ENCODE data around the gene CUEDC1. TPM values are rescaled to one million over a fixed set of nuclear protein-coding genes. Genes with fewer than 3 reads are reported as not detected.

CUEDC1 gene
- polyA plus RNA-seq, 1 donor, result 48.8 TPM

DNA sequence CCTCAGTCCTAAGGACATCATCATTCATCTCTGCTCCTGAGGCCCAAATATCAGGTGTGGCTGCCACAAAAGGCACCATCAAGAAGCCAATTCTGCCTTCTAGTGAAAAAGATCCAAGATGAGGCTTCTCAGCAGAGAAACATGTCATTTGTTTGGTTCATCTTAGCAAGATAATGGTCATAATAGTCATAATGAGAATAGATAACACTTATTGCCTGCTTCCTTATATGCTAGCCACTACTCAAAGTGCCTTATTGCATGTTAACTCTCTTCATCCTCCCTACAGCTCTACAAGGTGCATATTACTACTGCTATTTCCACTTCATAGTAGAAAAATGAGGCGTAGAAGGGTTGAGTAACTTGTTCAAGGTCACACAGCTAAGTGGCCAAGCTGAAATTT lies 60.4 kb downstream of the CUEDC1 start:
- no peak for DNase-seq (ENCODE audit: low read depth)

DNA sequence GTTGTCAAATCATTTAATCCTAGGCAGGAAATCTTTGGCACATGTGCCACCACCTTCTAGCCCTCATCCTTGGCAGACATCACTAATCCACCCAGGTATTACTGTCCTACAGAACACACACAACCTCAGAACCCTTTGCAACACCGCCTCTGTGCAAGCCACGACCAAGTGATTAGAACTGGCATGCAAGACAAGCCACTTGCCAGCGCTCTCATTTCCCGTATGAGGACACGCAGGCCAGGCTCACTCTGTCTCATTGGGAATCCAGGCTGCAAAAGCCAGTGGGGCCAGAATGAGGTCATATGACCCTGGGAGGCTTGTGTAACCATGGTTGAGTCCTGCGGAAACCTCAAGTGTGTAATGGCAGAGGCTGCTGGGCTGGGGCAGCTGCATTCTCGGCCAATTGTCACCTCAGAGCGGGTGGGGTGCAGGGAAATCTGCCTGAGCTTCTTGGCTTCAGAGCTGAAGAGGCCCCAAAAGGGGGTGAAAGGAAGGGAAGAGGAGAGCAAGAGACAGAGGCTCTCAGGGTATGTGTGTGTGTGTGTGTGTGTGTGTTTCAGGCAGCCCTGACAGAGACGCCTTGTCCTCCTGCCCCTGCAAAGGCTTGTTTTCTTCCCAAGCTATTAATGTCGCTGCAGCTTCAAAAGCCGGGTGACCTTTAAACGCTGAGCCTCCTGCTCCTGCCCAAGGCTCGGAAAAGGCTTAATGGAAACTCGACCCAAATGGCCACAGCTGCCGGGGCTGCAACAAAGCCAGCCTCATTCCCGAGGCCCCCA lies 62.2 kb downstream of the CUEDC1 start:
- peak; percentile 81 for DNase-seq (ENCODE audit: low read depth)

DNA sequence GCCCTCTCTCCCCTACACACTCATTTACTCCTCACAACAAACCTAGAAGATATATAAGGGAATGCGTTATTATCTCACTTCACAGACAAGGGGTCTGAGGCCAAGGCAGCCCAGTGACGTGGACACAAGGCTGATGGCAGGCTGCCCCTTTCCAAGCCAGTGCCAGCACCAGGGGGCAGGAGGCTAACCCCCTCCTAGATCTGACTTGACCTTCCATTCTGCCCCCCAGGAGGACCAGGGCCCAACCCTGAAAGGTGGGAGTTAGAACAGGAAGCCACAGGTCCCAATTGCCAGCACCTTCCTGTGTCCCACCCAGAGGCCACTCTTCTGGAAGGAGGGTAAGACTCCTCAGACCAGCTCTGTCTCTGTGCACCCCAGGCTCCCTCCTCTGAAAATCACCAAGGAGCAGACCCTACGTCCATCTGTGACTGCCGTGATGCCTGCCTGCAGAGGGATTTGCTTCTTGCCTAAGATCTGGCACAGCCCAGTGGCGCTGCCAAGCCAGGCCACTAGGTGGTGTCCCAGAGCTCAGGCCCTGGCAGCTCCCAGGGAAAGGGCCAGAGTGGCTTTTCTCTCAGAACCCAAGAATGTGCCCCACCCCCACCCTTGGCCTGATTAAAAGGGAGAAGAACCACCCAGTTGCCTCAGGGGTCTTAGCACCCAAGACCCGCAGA lies 62.9 kb downstream of the CUEDC1 start:
- DNase-seq (ENCODE audit: low read depth), result no peak

DNA sequence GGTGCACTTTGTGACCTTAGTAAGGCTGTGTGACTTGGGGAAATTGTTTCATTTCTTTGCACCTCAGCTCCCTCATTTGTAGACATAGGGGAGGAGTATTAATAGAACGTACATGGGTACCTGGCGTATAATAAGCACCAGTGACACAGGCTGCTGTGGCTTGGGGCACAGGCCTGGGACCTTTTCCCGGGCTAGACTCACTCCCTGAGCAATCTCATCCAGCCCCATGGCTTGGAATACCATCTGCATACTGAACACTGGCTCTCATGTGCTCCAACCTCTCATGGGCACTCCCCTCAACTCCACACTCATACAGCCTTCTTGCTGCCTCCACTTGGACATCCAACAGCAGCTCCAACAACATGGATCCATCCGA lies 64.4 kb downstream of the CUEDC1 start:
- DNase-seq (ENCODE audit: low read depth), result no peak

DNA sequence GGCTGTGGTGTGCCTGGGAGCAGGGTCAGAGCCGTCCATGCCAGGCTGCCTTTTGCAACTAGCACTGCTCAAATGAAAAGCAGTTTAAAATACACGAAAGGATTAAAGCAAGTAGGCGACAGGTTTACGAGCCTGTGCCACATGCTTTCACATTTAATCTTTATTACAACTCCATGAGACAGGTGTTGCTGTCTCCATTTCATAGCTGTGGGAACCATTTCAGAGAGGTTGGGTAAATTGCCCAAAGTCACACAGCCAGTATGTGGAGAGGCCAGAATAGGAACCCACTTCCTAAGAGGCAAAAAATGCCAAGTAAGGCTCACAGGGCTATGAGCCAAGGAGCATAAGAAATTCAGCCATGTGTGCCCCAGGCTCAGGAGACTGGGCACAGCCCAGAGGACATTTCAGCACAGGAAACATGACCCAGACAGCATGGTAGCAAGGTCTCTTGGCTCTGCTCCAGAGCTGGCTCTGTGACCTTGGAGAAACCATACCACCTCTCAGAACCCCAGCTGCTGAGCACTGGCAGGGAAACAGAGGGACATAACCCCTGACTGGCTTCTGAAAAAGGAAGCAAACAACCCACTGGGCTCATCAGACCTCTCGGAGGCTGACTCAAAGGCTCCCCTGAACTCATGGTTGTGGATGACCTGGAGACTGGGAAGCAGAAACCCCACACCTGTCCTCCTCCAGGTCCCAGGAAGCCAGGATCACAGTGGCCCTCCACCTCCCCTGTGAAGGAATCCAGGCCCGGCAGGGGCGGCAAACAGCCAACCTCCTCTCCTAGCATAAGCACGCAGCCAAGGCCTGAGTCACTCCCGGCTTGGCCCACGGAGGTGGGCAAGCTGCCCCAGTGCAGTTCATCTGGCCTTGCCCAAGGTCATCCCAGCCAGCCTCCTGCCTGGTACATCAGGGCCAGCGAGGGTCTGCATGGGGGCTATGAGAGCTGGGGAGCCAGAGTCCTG lies 65.0 kb downstream of the CUEDC1 start:
- no peak for DNase-seq (ENCODE audit: low read depth)

DNA sequence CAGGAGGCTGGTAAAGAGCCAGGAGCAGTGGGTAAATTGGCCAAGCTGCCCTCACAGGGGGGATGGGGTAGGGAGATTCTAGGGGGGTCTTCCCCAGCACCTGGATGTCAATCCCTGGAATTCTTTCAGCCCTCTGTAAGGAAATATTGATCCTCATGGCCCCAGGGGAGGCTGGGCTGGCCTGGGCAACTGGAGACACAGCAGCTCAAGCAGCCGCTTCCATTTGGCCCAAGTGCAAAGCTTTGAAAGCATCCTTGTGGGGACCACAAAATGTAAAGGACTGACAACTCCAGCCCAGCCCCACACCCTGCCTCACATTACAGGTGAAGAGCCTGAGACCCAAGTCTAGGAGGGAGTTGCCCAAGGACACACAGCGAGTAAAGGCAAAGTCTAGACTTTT lies 66.0 kb downstream of the CUEDC1 start:
- DNase-seq (ENCODE audit: low read depth), result no peak

DNA sequence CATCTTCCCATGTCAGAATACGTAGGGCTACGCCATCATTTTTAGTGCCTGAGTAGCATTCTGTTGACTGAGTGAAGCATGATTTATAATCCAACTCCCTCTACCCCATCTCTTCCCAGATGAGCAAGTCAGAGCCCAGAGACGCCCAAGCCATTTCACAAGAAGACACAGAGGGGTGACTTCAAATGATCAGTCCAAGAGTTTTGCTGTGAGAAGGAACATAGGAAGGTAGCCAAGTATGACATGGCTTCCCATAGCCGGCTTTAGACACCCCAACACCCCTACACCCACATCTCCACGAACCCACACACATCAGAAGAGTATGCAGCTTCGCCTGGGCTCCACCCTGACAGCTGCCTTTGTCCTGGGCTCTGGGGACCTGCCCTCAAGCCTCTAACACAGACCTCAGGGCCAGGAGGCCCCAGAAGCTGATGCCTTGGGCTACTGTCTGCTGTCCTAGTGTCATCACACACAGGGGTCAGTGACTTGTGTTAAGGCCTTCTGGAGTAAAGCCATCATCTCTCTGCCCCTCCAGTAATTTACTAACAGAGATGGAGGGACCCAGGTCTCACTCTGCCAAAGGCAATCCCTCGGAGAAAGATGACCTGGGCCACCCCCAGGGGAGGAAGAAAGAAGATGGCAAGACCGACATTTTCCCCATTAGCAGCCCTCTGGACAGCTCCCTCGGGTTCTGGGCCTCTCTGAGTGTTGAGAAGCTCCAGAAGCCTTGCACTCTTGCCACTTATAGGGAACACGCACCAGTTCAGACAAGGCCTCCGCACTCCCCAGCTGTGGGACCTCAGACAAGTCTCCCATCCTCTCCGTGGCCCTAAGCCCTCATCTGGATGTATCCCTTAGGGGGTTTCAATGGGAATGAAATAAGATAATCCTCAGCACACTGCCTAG lies 66.6 kb downstream of the CUEDC1 start:
- no peak for DNase-seq (ENCODE audit: low read depth)

DNA sequence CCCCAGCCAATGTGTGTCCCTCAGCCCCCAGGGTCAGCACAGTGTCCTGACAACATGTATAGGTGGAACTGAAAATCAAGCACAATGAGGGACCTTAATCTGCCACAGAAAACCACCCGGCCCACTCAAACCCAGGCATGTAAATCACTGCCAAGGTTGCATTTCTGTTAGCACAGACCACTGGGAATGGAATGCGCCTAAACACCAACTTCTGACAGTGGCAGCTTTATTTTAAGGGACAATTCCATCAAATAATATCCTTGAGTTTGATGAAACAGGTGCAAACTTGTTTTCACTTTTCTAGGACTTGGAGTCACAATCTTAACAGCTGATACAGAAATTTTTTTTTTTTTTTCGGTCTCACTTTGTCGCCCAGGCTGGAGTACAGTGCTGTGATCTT lies 68.1 kb downstream of the CUEDC1 start:
- DNase-seq (ENCODE audit: low read depth), result no peak

DNA sequence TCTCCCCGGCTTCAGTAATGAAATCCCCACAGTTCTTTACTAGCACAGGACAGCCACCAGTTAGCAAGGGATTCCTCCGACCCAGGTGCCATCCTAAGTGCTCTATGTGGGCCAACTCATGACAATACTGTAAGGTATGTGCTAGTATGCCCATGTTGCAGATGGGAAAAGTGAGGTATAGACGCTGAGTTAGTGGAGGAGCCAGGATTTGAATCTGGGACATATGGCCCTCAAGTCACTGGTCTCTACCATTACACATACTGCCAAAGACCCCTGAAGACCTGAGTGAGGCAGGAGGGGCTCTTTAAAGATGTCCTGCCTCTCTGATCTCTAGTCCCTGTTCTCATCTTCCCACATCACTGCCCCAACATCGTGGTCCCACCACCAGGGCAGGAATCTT lies 69.2 kb downstream of the CUEDC1 start:
- DNase-seq (ENCODE audit: low read depth), result no peak

DNA sequence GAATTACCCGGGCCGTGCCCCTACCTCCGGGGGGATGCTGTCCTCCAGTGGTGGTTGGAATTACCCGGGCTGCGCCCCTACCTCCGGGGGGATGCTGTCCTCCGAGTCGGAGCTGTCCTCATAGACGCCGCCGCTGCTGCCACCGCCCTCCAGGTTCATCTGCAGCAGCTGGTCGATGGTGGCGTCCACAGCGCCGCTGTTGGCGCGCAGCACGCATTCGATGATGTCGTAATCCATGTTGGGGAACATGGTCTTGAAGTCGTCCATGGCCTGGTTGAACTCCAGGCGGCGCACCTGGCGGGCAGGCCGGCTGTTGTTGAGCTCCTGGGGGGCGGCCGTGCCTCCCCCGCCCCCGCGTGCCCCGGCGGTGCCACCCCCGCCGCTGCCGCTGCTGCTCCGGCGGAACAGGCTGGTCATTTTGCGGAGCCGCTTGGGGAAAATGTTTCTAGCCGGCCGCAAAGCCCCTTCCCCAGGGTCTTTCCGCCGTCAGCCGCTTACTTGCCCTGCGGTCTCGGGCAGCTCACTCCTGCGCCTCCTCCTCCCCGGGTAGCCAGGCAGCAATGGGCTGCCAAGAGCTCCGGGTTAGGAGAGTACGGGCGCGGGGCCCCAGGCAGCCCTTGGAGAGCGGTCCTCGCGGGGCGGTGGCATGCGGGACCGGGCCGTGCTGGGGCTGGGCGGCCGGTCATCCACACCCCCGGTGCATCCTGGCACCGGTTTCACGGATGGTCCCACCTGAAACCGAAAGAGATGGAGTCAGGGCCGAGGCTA lies 69.9 kb downstream of the CUEDC1 start:
- DNase-seq (ENCODE audit: low read depth), result no peak

DNA sequence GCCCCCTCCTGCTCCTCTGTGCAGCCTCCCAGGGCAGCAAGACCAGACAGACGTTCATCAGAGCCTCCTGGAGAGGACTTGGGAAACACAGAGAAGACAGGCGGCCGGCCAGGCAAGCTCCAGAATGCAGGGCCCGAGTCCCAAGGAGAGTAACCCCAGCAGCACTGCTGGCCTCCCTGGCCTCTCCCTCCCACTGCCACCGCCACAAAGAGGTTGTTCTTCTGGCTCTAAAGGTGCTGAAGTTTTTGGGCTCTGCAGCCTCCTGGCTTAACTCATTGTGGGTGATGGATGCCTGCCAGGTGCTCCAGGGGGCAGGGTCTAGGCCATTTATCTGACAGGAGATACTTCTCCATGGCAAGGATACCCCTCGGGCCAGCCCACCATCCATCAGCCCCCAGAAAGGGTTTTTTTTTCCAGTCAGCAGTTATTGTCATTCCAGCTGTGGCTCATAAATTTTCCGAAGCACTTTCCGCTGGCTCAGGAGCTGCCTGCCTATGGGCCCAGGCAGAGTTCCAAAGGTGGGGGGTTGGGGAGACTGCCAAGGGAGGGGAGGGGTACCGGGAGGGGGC lies 73.3 kb downstream of the CUEDC1 start:
- DNase-seq (ENCODE audit: low read depth), result no peak

DNA sequence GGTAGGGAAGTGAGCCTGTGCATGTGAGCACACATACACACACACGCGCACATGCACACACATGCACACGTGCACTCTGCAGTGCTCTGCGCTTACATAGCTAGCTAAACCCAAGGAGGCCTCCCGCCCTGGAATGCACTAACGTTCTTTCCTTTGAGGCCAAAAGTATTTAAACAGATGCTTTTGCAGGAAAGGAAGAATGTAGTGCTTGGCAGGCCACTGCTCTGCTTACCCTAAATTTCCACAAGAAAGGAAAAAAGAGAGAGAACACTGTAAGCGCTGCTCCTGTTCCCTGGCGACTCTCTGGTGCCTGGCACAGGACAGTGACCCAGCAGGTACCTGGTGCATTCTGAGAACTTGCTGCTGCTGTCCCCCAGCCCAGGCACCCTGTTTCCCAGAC lies 74.1 kb downstream of the CUEDC1 start:
- DNase-seq (ENCODE audit: low read depth), result peak; percentile 84

DNA sequence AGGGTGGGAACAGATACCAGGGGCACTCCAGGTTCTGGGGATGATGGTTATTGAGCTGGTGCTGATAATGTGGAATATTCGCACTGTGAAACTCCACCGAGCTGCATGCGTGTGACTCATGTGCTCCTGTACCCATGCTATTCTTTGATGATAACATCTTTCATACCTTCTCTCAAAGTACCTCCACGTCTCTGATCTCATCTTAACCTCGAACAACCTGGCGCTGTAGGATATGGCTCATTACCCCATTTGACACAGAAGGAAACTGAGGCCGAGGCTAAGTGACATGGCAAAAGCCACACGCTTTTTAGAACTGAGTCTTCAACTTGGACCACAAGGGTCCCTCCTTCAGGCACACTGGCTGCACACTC lies 75.1 kb downstream of the CUEDC1 start:
- no peak for DNase-seq (ENCODE audit: low read depth)

DNA sequence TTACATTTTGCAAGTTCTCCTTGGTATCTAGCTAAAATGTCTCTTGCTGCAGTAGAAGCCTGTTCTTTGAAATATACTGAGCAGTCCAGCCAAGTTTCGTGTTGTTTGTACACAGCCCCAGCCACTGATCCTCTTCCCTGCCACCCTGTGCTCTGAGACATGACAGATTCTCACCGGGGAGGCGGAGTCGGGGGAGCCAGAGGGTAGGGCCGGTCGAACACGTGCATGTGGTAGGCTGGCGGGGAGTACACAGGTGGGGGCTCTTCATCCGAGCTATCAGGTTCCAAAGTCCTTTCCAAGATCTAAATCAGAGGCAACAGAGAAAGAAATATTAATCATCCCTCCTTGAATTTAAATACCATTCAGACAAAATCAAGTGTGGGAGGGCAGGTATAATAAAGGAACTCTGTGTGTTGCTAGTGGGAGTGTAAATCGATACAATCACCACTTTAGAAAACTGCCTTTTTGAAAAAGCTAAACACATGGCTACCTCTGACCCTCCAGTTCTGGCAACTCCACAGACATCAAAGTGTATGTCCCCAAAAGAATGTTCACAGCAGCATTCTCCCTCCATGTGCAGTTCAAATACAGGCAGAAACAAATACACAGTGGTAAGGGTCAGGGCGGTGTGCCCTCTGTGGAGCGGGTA lies 75.7 kb downstream of the CUEDC1 start:
- no peak for DNase-seq (ENCODE audit: low read depth)

DNA sequence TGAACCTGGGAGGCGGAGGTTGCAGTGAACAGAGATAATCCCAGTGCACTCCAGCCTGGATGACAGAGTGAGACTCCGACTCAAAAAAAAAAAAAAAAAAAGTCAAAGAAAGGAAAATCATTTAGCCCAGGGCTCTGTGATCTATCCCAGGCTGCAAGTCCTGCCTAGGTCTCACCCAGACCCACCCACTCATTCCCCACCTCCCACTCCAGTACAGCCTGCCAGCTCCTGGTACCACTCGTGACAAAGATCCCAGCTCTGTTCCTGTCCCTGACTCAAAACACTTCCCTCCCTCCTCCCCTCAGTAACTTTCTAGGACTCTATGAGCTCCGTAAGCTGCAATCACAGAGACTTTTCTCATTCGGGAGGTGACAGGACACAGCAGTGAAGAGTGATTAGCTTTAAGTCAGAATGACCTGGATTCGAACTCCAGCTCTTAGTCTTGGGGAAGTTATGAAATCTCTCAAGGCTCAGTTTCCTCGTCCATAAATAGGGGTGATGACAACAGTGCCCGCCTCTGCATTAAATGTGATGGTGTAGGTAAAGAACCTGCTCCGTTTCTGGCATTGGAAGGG lies 77.3 kb downstream of the CUEDC1 start:
- no peak for DNase-seq (ENCODE audit: low read depth)

DNA sequence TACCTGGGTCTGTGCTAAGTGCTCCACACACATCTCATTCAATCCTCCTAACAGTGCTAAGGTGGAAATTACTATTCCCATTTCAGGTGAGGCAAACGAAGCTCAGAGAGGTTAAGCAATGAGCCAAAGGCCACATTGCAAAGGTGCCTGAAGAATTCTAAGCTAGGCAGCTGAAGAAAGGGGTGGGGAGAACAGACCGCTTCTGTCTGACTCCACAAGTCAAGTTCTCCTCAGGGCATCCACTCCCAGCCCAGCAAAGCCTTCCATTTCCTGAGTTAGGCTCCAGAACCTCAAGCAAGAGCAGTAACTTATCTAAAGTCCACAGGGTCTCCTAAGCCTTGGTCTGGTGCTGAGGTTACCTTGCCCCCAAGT lies 78.4 kb downstream of the CUEDC1 start:
- no peak for DNase-seq (ENCODE audit: low read depth)

DNA sequence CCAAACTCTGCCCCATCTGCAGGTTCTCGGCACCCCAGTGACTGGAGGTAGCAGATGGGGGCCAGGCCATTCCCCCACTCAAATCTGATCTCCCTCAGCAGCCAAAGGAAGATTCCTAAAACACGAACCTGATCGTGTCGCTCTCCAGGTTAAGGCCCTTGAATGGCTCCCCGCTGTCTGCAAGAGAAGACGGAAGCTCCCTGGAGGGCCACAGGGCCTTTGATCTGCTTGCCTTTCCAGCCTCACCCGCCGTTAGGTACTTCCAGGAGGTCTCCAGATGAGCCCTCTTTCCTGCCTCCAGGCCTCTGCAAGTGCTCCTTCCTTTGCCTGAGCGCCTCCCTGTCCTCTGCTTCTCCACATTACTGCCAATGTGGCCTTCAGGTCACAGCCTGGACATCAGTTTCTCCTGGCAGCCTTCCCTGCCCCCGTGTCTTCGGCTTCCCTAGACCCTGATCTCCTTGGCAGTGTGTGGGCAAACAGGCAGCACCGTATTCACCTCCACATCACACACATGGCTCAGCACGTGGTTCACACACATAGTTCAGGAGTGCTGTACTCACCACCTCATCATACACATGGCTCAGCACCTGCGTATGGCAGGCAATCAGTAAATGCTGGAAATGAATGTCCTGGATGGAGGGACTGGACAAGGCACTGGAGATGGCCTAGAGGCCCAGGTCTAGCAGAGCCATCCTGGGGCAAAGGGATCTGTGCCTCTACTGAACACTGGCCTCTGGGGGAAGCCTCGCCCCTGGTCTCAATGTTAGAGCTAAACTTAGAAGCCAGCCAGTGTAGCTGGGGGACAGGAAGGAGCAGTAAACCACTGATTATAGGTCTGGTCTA lies 79.0 kb downstream of the CUEDC1 start:
- DNase-seq (ENCODE audit: low read depth), result no peak

DNA sequence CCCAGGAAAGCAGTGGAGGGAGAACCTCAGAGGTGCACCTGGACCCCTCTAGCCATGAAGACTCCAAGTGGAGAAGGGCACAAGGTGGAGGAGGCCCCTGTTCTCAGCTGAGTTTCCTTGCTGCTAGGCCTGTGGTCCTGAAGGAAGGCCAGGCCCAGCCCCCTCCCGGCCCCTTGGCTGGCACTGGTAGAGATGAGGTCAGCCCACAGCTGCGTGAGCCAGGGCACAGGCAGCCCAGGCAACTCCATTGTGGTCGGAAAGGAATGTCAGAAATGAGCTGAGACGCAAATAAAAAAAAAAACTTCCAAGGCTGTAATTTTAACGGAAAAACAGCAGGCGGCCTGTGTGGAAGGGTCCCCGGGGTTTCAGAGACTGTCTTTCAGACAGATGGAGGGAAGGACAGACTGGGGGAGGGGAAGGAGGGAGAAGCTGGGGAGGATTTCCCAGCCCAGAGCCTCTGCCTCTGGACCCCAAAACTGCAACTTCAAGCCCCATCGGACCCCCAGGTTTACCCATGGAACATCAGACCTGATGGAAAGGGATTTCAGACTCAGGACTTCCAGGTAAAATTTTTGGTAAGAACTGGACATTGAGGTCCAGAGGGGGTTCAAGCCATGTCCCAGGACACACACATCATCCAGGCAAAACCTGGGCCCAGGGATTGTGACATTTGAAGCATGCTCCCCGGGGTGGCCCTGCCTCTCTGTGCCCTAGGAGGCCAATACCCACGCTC lies 79.8 kb downstream of the CUEDC1 start:
- no peak for DNase-seq (ENCODE audit: low read depth)

Data from forelimb muscle (tissue), 1 donor.